Measurements from ENCODE around the gene CHURC1. TPM values are rescaled to one million over a fixed set of nuclear protein-coding genes. Genes with fewer than 3 reads are reported as not detected.

CHURC1 gene
- total and polyA plus RNA-seq, 4 donors: 18.8 to 174 (median 34.6) TPM

DNA sequence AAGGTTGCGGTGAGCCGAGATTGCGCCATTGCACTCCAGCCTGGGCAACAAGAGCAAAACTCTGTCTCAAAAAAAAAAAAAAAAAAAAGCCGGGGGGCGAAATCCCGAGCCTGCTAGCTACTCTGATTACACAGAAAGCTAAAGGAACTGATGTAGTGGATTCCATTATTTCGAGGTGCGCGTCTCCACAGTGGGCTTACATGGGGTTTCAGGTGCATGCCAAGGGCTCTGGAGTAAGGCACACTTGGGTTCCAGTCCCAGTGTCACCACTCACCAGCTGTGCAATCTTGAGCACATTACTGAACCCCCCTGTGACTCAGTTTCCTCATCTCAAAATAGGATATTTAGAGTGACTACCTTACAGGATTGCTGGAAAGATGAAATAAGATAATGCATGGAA, 59.6 kb downstream of the CHURC1 start:
- Histone ChIP-seq H3K9ac (ENCODE audit: low read depth in 1 of 2, low read length in 2 of 2) (no peak overlapping the region), H3K4me3 (ENCODE audit: low read depth in 1 of 3, low read length in 3 of 3) (no peak overlapping the region), H3K9me3 (ENCODE audit: control insufficient read depth in 4 of 4, low read length in 3 of 4) (no peaks in the 10 kb centered on the region), H3K36me3 (ENCODE audit: control insufficient read depth in 4 of 4, insufficient read depth in 3 of 4, low read depth in 1 of 4, low read length in 3 of 4) (no peaks in the 10 kb centered on the region), H3K27ac (ENCODE audit: low read depth in 1 of 2, low read length in 2 of 2) (no peak overlapping the region), H3K4me1 (ENCODE audit: control insufficient read depth in 4 of 4, insufficient read depth in 4 of 4, low read length in 3 of 4) (peaks cover 4 to 14% (median 13%) of the 10 kb centered on the region in 4 donors), H3K27me3 (ENCODE audit: control insufficient read depth in 4 of 4, insufficient read depth in 4 of 4, low read length in 3 of 4) (no peaks in the 10 kb centered on the region)
- TF ChIP-seq FOXA1 (IDR thresholded peaks at IDR 0.05): no peak
- TF ChIP-seq JUND (IDR thresholded peaks at IDR 0.05): no peak
- TF ChIP-seq, protein P1, sequence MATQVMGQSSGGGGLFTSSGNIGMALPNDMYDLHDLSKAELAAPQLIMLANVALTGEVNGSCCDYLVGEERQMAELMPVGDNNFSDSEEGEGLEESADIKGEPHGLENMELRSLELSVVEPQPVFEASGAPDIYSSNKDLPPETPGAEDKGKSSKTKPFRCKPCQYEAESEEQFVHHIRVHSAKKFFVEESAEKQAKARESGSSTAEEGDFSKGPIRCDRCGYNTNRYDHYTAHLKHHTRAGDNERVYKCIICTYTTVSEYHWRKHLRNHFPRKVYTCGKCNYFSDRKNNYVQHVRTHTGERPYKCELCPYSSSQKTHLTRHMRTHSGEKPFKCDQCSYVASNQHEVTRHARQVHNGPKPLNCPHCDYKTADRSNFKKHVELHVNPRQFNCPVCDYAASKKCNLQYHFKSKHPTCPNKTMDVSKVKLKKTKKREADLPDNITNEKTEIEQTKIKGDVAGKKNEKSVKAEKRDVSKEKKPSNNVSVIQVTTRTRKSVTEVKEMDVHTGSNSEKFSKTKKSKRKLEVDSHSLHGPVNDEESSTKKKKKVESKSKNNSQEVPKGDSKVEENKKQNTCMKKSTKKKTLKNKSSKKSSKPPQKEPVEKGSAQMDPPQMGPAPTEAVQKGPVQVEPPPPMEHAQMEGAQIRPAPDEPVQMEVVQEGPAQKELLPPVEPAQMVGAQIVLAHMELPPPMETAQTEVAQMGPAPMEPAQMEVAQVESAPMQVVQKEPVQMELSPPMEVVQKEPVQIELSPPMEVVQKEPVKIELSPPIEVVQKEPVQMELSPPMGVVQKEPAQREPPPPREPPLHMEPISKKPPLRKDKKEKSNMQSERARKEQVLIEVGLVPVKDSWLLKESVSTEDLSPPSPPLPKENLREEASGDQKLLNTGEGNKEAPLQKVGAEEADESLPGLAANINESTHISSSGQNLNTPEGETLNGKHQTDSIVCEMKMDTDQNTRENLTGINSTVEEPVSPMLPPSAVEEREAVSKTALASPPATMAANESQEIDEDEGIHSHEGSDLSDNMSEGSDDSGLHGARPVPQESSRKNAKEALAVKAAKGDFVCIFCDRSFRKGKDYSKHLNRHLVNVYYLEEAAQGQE (IDR thresholded peaks at IDR 0.05): no peak
- no peak for TF ChIP-seq YY1 (IDR thresholded peaks at IDR 0.05)
- no peak for TF ChIP-seq FOXA2 (IDR thresholded peaks at IDR 0.05)
- no peak for TF ChIP-seq RXRA (IDR thresholded peaks at IDR 0.05)
- TF ChIP-seq, protein P2, sequence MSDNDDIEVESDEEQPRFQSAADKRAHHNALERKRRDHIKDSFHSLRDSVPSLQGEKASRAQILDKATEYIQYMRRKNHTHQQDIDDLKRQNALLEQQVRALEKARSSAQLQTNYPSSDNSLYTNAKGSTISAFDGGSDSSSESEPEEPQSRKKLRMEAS (IDR thresholded peaks at IDR 0.05): no peak
- TF ChIP-seq TAF1 (conservative IDR thresholded peaks at IDR 0.05): no peak
- TF ChIP-seq RAD21 (IDR thresholded peaks at IDR 0.05): no peak
- TF ChIP-seq, protein P3, sequence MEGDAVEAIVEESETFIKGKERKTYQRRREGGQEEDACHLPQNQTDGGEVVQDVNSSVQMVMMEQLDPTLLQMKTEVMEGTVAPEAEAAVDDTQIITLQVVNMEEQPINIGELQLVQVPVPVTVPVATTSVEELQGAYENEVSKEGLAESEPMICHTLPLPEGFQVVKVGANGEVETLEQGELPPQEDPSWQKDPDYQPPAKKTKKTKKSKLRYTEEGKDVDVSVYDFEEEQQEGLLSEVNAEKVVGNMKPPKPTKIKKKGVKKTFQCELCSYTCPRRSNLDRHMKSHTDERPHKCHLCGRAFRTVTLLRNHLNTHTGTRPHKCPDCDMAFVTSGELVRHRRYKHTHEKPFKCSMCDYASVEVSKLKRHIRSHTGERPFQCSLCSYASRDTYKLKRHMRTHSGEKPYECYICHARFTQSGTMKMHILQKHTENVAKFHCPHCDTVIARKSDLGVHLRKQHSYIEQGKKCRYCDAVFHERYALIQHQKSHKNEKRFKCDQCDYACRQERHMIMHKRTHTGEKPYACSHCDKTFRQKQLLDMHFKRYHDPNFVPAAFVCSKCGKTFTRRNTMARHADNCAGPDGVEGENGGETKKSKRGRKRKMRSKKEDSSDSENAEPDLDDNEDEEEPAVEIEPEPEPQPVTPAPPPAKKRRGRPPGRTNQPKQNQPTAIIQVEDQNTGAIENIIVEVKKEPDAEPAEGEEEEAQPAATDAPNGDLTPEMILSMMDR (IDR thresholded peaks at IDR 0.05; ENCODE audit: low read depth, low read length, missing input control): no peak
- TF ChIP-seq HNF4A (conservative IDR thresholded peaks at IDR 0.05): no peak
- DNase-seq (ENCODE audit: low spot score): no peak
- 98% methylated on average over 9 of the region's 9 CpGs for WGBS

DNA sequence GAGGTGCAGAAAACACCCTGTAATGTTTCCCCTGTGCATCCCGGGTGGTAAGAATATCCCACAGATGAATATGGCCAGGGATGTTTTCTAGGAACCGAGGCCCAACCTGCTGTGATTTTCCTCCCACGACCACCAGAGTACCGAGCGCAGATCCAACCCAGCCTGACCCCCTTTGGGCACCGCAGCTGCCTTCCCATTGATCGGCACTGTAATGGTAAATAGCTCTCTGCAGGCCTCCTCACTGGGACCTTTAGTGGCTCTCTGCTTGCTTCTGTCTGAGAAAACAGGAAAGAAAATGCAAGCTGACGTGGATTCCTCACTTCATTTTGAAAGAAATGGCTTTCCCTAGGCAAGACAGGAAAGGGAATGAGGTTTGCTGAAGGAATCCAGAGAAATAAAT, 60.3 kb downstream of the CHURC1 start:
- 80% methylated on average over 8 of the region's 8 CpGs for WGBS
- no peak for DNase-seq (ENCODE audit: low spot score)
- Histone ChIP-seq H3K27ac (ENCODE audit: low read depth in 1 of 2, low read length in 2 of 2) (no peak overlapping the region), H3K27me3 (ENCODE audit: control insufficient read depth in 4 of 4, insufficient read depth in 4 of 4, low read length in 3 of 4) (no peaks in the 10 kb centered on the region), H3K4me1 (ENCODE audit: control insufficient read depth in 4 of 4, insufficient read depth in 4 of 4, low read length in 3 of 4) (peaks cover 4 to 14% (median 13%) of the 10 kb centered on the region in 4 donors), H3K9ac (ENCODE audit: low read depth in 1 of 2, low read length in 2 of 2) (no peak overlapping the region), H3K9me3 (ENCODE audit: control insufficient read depth in 4 of 4, low read length in 3 of 4) (no peaks in the 10 kb centered on the region), H3K36me3 (ENCODE audit: control insufficient read depth in 4 of 4, insufficient read depth in 3 of 4, low read depth in 1 of 4, low read length in 3 of 4) (no peaks in the 10 kb centered on the region), H3K4me3 (ENCODE audit: low read depth in 1 of 3, low read length in 3 of 3) (no peak overlapping the region)
- TF ChIP-seq RAD21 (IDR thresholded peaks at IDR 0.05) (no peak), RXRA (IDR thresholded peaks at IDR 0.05) (no peak), FOXA2 (IDR thresholded peaks at IDR 0.05) (no peak), EGR1 (IDR thresholded peaks at IDR 0.05; ENCODE audit: low read depth in 2 of 2) (no peak), HNF4A (conservative IDR thresholded peaks at IDR 0.05) (no peak), NR2F2 (IDR thresholded peaks at IDR 0.05) (no peak), GABPA (IDR thresholded peaks at IDR 0.05 in 1 of 2, conservative IDR thresholded peaks at IDR 0.05 in 1 of 2) (no peak)
